ENCODE data around the gene RBMS3. TPM values are rescaled to one million over a fixed set of nuclear protein-coding genes. Genes with fewer than 3 reads are reported as not detected.

RBMS3 gene
- total RNA-seq, 1 experiment from 2014 or later = 5.9 TPM

GRCh38 chr3:29677421-29677820, 396.6 kb downstream of the RBMS3 start:
- POLR2A ChIA-PET (ENCODE audit: low non-redundant PET) = no interaction called here
- no peaks in the 10 kb centered on the region for H3K36me3 ChIP-seq (ENCODE audit: insufficient read depth, low read length, poor library complexity, severe bottlenecking)
- H3K4me3 ChIP-seq (ENCODE audit: low read depth, low read length, poor library complexity, severe bottlenecking) = no peak overlapping the region
- no peaks in the 10 kb centered on the region for H3K4me1 ChIP-seq (ENCODE audit: insufficient read depth, low read length, poor library complexity, severe bottlenecking)
- H3K27ac ChIP-seq (ENCODE audit: low read depth, low read length, poor library complexity, severe bottlenecking) = no peak overlapping the region
- intact Hi-C loops (cut with micrococcal nuclease; ENCODE audit: unreplicated experiment) = no loop called here
- TF ChIP-seq EZH2 (IDR thresholded peaks at IDR 0.05; ENCODE audit: borderline replicate concordance, low read depth, low read length, poor library complexity, severe bottlenecking) (no peak), CTCF (conservative IDR thresholded peaks at IDR 0.05; ENCODE audit: low read depth, low read length) (no peak)
- CTCF ChIA-PET = no interaction called here
- no peak for DNase-seq (ENCODE audit: low spot score)
- H3K9me3 ChIP-seq (ENCODE audit: low read depth, low read length, poor library complexity, severe bottlenecking) = peaks cover 6% of the 10 kb centered on the region
- no peaks in the 10 kb centered on the region for H3K27me3 ChIP-seq (replicated peaks; ENCODE audit: insufficient read depth, low read depth, low read length, poor library complexity)
- no TSS peak for BruUV-seq (replicated peaks)

- no peak overlapping the region for H3K27ac ChIP-seq (ENCODE audit: low read depth, low read length, poor library complexity, severe bottlenecking)
- no peaks in the 10 kb centered on the region for H3K36me3 ChIP-seq (ENCODE audit: insufficient read depth, low read length, poor library complexity, severe bottlenecking)
- peaks cover 9% of the 10 kb centered on the region for H3K4me1 ChIP-seq (ENCODE audit: insufficient read depth, low read length, poor library complexity, severe bottlenecking)
- BruUV-seq (replicated peaks) = no TSS peak
- no peak overlapping the region for H3K4me3 ChIP-seq (ENCODE audit: low read depth, low read length, poor library complexity, severe bottlenecking)
- no peak for DNase-seq (ENCODE audit: low spot score)
- ChIA-PET POLR2A (ENCODE audit: low non-redundant PET) (no interaction called here), CTCF (no interaction called here)
- TF ChIP-seq CTCF (conservative IDR thresholded peaks at IDR 0.05; ENCODE audit: low read depth, low read length) (no peak), EZH2 (IDR thresholded peaks at IDR 0.05; ENCODE audit: borderline replicate concordance, low read depth, low read length, poor library complexity, severe bottlenecking) (no peak)
- H3K9me3 ChIP-seq (ENCODE audit: low read depth, low read length, poor library complexity, severe bottlenecking) = peaks cover 6% of the 10 kb centered on the region
- no peaks in the 10 kb centered on the region for H3K27me3 ChIP-seq (replicated peaks; ENCODE audit: insufficient read depth, low read depth, low read length, poor library complexity)
- intact Hi-C loops (cut with micrococcal nuclease; ENCODE audit: unreplicated experiment) = no loop called here
Measured at GRCh38 chr3:29679944-29680343, 399.1 kb downstream of the RBMS3 start.

- no peak for DNase-seq (ENCODE audit: low spot score)
- TF ChIP-seq EZH2 (IDR thresholded peaks at IDR 0.05; ENCODE audit: borderline replicate concordance, low read depth, low read length, poor library complexity, severe bottlenecking) (no peak), CTCF (conservative IDR thresholded peaks at IDR 0.05; ENCODE audit: low read depth, low read length) (no peak)
- H3K27ac ChIP-seq (ENCODE audit: low read depth, low read length, poor library complexity, severe bottlenecking) = no peak overlapping the region
- no peak overlapping the region for H3K4me3 ChIP-seq (ENCODE audit: low read depth, low read length, poor library complexity, severe bottlenecking)
- POLR2A ChIA-PET (ENCODE audit: low non-redundant PET) = no interaction called here
- intact Hi-C loops (cut with micrococcal nuclease; ENCODE audit: unreplicated experiment) = no loop called here
- no peaks in the 10 kb centered on the region for H3K27me3 ChIP-seq (replicated peaks; ENCODE audit: insufficient read depth, low read depth, low read length, poor library complexity)
- no peaks in the 10 kb centered on the region for H3K9me3 ChIP-seq (ENCODE audit: low read depth, low read length, poor library complexity, severe bottlenecking)
- CTCF ChIA-PET = no interaction called here
- H3K4me1 ChIP-seq (ENCODE audit: insufficient read depth, low read length, poor library complexity, severe bottlenecking) = peaks cover 16% of the 10 kb centered on the region
- BruUV-seq (replicated peaks) = no TSS peak
- H3K36me3 ChIP-seq (ENCODE audit: insufficient read depth, low read length, poor library complexity, severe bottlenecking) = no peaks in the 10 kb centered on the region
Measured at GRCh38 chr3:29683018-29683993, 402.4 kb downstream of the RBMS3 start.

All from A673 (cell line).